ENCODE data around the gene LMBRD1.

Gene LMBRD1

DNA sequence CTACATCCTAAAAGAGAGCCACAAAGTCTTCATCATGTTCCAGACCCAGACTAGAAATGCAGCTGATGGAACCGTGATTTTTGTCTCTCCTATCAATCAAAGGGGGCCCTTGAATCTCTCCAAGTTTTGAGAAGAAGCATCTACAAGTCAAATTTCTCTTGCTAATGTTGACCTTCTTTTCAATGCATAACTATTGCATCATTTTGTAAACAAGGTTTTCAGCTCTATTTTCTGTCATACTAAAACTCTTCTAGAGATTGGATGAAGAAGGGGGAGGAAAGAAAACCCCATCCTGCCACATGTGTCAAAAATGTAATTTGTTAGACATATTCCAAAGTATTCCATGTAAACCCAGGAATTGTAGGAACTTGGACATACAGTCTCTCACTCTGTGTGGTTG, 169.2 kb downstream of the LMBRD1 start:
- no peak for DNase-seq

- no peak for DNase-seq
Observed at GRCh38 chr6:69624944-69625343, 171.9 kb downstream of the LMBRD1 start.
